Measurements from ENCODE around the gene FAM219A. TPM values are rescaled to one million over a fixed set of nuclear protein-coding genes. Genes with fewer than 3 reads are reported as not detected.

Gene FAM219A
- polyA plus RNA-seq, 3 donors = 0.61 to 15.3 (median 1.2) TPM

DNA sequence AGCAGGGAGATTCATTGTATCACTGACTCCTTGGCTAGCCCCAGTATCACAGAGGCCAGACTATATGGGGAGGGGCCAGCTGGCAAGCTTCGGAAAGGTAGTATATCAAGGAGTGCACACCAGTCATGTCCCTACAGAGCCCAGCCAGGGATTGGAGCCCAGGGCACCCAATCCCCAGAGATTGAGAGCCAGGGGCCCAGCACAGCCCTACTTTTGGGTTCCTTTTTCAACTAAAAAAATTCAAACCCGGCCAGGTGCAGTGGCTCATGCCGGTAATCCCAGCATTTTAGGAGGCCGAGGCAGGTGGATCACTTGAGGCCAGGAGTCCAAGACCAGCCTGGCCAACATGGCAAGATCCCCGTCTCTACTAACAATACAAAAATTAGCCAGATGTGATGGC, 76.3 kb downstream of the FAM219A start:
- WGBS (ENCODE audit: insufficient coverage) = 100% methylated on average over 4 of the region's 5 CpGs
- H3K79me2 ChIP-seq (ENCODE audit: insufficient read depth, low read length) = no peaks in the 10 kb centered on the region

DNA sequence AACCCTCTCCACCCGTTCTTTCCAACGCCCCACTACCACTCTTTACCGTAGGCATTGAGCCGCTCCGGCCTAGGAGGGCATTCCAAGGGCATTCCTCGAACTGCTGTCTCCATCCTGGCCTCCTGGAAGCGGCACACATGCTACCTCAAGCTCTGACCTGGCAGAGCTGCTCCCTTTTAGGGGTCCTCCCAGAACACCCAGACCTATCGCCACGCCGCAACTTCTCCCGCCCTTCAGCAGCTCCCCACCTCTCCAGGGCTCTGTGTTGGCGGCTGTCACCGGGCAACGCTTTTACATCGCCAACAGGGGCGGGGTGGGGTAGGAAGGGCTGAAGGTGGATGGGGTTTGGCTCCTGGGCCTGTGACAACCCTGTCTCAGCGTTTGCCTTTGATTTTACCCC, 77.0 kb downstream of the FAM219A start:
- peak overlapping the region in 2 of 3 experiments; percentile 46 to 74 for H3K4me3 ChIP-seq (replicated peaks in 1 of 3; ENCODE audit: low read depth in 2 of 3, low read length in 3 of 3)
- Mint-ChIP-seq H3K27me3 (ENCODE audit: low read depth in 3 of 3) (peaks cover 28 to 42% (median 30%) of the 10 kb centered on the region in 3 donors), H3K36me3 (peaks cover 0 to 6% of the 10 kb centered on the region in 2 donors), H3K27ac (peak overlapping the region in 1 of 7 donors; percentile 64), H3K9me3 (peaks cover 0 to 3% (median 0%) of the 10 kb centered on the region in 7 donors), H3K4me1 (peaks cover 36% of the 10 kb centered on the region), H3K4me3 (peak overlapping the region; percentile 87 to 98)
- H3K27ac ChIP-seq (ENCODE audit: low read depth in 1 of 2, low read length in 2 of 2) = no peak overlapping the region
- H3K79me2 ChIP-seq (ENCODE audit: insufficient read depth, low read length) = no peaks in the 10 kb centered on the region
- WGBS (ENCODE audit: insufficient coverage) = 27% methylated on average over 8 of the region's 17 CpGs
- peaks cover 30 to 39% of the 10 kb centered on the region in 2 donors for H3K4me1 ChIP-seq (ENCODE audit: control insufficient read depth in 1 of 2, insufficient read depth in 2 of 2, low read length in 2 of 2)
- intact Hi-C loops (cut with micrococcal nuclease) = loop anchor here in 1 of 2 donors (5.0 kb wide), 1 partner anchor 76 kb away; the partner anchor contains the start of genes DNAI1 and FAM219A
- H2AFZ ChIP-seq (ENCODE audit: insufficient read depth, low read depth, low read length, poor library complexity, severe bottlenecking) = peak overlapping the region; percentile 96
- peak overlapping the region; percentile 52 for H3K9ac ChIP-seq (ENCODE audit: insufficient read depth, low read length, poor library complexity, severe bottlenecking)
- TF ChIP-seq, protein P1, sequence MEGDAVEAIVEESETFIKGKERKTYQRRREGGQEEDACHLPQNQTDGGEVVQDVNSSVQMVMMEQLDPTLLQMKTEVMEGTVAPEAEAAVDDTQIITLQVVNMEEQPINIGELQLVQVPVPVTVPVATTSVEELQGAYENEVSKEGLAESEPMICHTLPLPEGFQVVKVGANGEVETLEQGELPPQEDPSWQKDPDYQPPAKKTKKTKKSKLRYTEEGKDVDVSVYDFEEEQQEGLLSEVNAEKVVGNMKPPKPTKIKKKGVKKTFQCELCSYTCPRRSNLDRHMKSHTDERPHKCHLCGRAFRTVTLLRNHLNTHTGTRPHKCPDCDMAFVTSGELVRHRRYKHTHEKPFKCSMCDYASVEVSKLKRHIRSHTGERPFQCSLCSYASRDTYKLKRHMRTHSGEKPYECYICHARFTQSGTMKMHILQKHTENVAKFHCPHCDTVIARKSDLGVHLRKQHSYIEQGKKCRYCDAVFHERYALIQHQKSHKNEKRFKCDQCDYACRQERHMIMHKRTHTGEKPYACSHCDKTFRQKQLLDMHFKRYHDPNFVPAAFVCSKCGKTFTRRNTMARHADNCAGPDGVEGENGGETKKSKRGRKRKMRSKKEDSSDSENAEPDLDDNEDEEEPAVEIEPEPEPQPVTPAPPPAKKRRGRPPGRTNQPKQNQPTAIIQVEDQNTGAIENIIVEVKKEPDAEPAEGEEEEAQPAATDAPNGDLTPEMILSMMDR (IDR thresholded peaks at IDR 0.05) = no peak
- peak overlapping the region; percentile 82 for H3K4me2 ChIP-seq (replicated peaks; ENCODE audit: extremely low read depth, low read length, poor library complexity, severe bottlenecking)
- peaks cover 0 to 22% of the 10 kb centered on the region in 2 donors for H3K27me3 ChIP-seq (ENCODE audit: control insufficient read depth in 2 of 2, insufficient read depth in 2 of 2, low read length in 2 of 2)
- H3K9me3 ChIP-seq (replicated peaks in 1 of 2; ENCODE audit: control insufficient read depth in 1 of 2, insufficient read depth in 1 of 2, low read length in 2 of 2) = no peaks in the 10 kb centered on the region
- no peaks in the 10 kb centered on the region for H4K20me1 ChIP-seq (ENCODE audit: insufficient read depth, low read length)
- H3K36me3 ChIP-seq (replicated peaks in 1 of 2; ENCODE audit: control insufficient read depth in 1 of 2, insufficient read depth in 2 of 2, low read length in 2 of 2) = no peaks in the 10 kb centered on the region
- DNase-seq = no peak

More for the DNA sequence above, 76.3 kb downstream of the FAM219A start:
- Histone ChIP-seq H3K27ac (ENCODE audit: low read depth in 1 of 2, low read length in 2 of 2) (no peak overlapping the region), H3K4me3 (replicated peaks in 1 of 3; ENCODE audit: low read depth in 2 of 3, low read length in 3 of 3) (no peak overlapping the region), H3K9ac (ENCODE audit: insufficient read depth, low read length, poor library complexity, severe bottlenecking) (no peak overlapping the region), H2AFZ (ENCODE audit: insufficient read depth, low read depth, low read length, poor library complexity, severe bottlenecking) (no peak overlapping the region), H3K9me3 (replicated peaks in 1 of 2; ENCODE audit: control insufficient read depth in 1 of 2, insufficient read depth in 1 of 2, low read length in 2 of 2) (no peaks in the 10 kb centered on the region), H4K20me1 (ENCODE audit: insufficient read depth, low read length) (no peaks in the 10 kb centered on the region), H3K4me2 (replicated peaks; ENCODE audit: extremely low read depth, low read length, poor library complexity, severe bottlenecking) (no peak overlapping the region), H3K4me1 (ENCODE audit: control insufficient read depth in 1 of 2, insufficient read depth in 2 of 2, low read length in 2 of 2) (peaks cover 26 to 31% of the 10 kb centered on the region in 2 donors), H3K27me3 (ENCODE audit: control insufficient read depth in 2 of 2, insufficient read depth in 2 of 2, low read length in 2 of 2) (peaks cover 0 to 21% of the 10 kb centered on the region in 2 donors), H3K36me3 (replicated peaks in 1 of 2; ENCODE audit: control insufficient read depth in 1 of 2, insufficient read depth in 2 of 2, low read length in 2 of 2) (no peaks in the 10 kb centered on the region)
- TF ChIP-seq, protein P1 (IDR thresholded peaks at IDR 0.05) = no peak
- Mint-ChIP-seq H3K27ac (no peak overlapping the region), H3K27me3 (ENCODE audit: low read depth in 3 of 3) (peaks cover 28 to 39% (median 29%) of the 10 kb centered on the region in 3 donors), H3K36me3 (peaks cover 0 to 6% of the 10 kb centered on the region in 2 donors), H3K4me3 (peak overlapping the region in 1 of 2 donors; percentile 98), H3K9me3 (peaks cover 0 to 3% (median 0%) of the 10 kb centered on the region in 7 donors), H3K4me1 (peaks cover 34% of the 10 kb centered on the region)
- DNase-seq = no peak
- intact Hi-C loops (cut with micrococcal nuclease) = loop anchor here in 1 of 2 donors (5.0 kb wide), 1 partner anchor 75 kb away; the partner anchor contains the start of genes DNAI1 and FAM219A

Data from CD14-positive monocyte (primary cell).